ENCODE results near the gene TTLL7.
"Not testable (repeated sequence)": the region's sequence is repeated elsewhere in the genome, so short reads cannot be mapped to it uniquely, and the experiment has no call there.

Gene TTLL7

GRCh38 chr1:83985048-83985447, 13.9 kb downstream of the TTLL7 start:
- no peak overlapping the region for H3K4me3 ChIP-seq (ENCODE audit: control insufficient read depth, low read depth, low read length)
- no peak for DNase-seq (ENCODE audit: low read depth)
- no peak for TF ChIP-seq CTCF (conservative IDR thresholded peaks at IDR 0.05; ENCODE audit: control insufficient read depth, insufficient read depth, low read depth, low read length)

- not testable (repeated sequence) for H3K4me3 ChIP-seq (ENCODE audit: control insufficient read depth, low read depth, low read length); DNase-seq (ENCODE audit: low read depth)
These were observed 15.0 kb downstream of the TTLL7 start for GRCh38 chr1:83983918-83984317.

- no peak for DNase-seq (ENCODE audit: low read depth)
- no peak for TF ChIP-seq CTCF (conservative IDR thresholded peaks at IDR 0.05; ENCODE audit: control insufficient read depth, insufficient read depth, low read depth, low read length)
- no peak overlapping the region for H3K4me3 ChIP-seq (ENCODE audit: control insufficient read depth, low read depth, low read length)
These were observed 20.9 kb downstream of the TTLL7 start for GRCh38 chr1:83978056-83978455.

- H3K4me3 ChIP-seq (ENCODE audit: control insufficient read depth, low read depth, low read length) = no peak overlapping the region
- TF ChIP-seq CTCF (conservative IDR thresholded peaks at IDR 0.05; ENCODE audit: control insufficient read depth, insufficient read depth, low read depth, low read length) = no peak
- no peak for DNase-seq (ENCODE audit: low read depth)
These were observed 22.0 kb downstream of the TTLL7 start for GRCh38 chr1:83976920-83977319.

GRCh38 chr1:83970802-83971201, 28.1 kb downstream of the TTLL7 start:
- H3K4me3 ChIP-seq (ENCODE audit: control insufficient read depth, low read depth, low read length) = no peak overlapping the region
- no peak for DNase-seq (ENCODE audit: low read depth)
- TF ChIP-seq CTCF (conservative IDR thresholded peaks at IDR 0.05; ENCODE audit: control insufficient read depth, insufficient read depth, low read depth, low read length) = no peak

- H3K4me3 ChIP-seq (ENCODE audit: control insufficient read depth, low read depth, low read length) = no peak overlapping the region
- TF ChIP-seq CTCF (conservative IDR thresholded peaks at IDR 0.05; ENCODE audit: control insufficient read depth, insufficient read depth, low read depth, low read length) = no peak
- peak; percentile 4 for DNase-seq (ENCODE audit: low read depth)
These were observed 28.8 kb downstream of the TTLL7 start for GRCh38 chr1:83970114-83970513.

GRCh38 chr1:83967336-83967735, 31.6 kb downstream of the TTLL7 start:
- DNase-seq (ENCODE audit: low read depth) = peak; percentile 18
- no peak for TF ChIP-seq CTCF (conservative IDR thresholded peaks at IDR 0.05; ENCODE audit: control insufficient read depth, insufficient read depth, low read depth, low read length)
- no peak overlapping the region for H3K4me3 ChIP-seq (ENCODE audit: control insufficient read depth, low read depth, low read length)
